ENCODE results near the gene AGPAT4.

GRCh38 chr6:161225681-161226008 is 48.2 kb downstream of the AGPAT4 start:
- TF ChIP-seq POLR2A (IDR thresholded peaks at IDR 0.05): no peak
- TF ChIP-seq, protein P1, sequence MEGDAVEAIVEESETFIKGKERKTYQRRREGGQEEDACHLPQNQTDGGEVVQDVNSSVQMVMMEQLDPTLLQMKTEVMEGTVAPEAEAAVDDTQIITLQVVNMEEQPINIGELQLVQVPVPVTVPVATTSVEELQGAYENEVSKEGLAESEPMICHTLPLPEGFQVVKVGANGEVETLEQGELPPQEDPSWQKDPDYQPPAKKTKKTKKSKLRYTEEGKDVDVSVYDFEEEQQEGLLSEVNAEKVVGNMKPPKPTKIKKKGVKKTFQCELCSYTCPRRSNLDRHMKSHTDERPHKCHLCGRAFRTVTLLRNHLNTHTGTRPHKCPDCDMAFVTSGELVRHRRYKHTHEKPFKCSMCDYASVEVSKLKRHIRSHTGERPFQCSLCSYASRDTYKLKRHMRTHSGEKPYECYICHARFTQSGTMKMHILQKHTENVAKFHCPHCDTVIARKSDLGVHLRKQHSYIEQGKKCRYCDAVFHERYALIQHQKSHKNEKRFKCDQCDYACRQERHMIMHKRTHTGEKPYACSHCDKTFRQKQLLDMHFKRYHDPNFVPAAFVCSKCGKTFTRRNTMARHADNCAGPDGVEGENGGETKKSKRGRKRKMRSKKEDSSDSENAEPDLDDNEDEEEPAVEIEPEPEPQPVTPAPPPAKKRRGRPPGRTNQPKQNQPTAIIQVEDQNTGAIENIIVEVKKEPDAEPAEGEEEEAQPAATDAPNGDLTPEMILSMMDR (IDR thresholded peaks at IDR 0.05 in 4 of 5, conservative IDR thresholded peaks at IDR 0.05 in 1 of 5): no peak
